HepG2 (cell line): Measurements from ENCODE around the gene SLC16A7. TPM values are rescaled to one million over a fixed set of nuclear protein-coding genes. Genes with fewer than 3 reads are reported as not detected.
A peak's percentile ranks its signal among the peaks of the same experiment; 100 is the strongest.

ENCODE experiments used
- ATAC-seq: fragments of 200-7000 bp; cut with Tn5 transposase; 3 replicates; pipeline ENCODE4 v1.9.1; 2020; ENCODE audit warnings: mild to moderate bottlenecking, moderate library complexity
- BruUV-seq: library from RNA; stranded (reverse); fragments of 400-500 nt; replicated peaks from 2 replicates; lab custom pipeline; 2021; lab: Mats Ljungman, UMichigan
- CTCF ChIA-PET: fragments of 300-600 bp; formaldehyde crosslinking; extraction: SDS; loops from one replicate; lab custom pipeline; 2021; ENCODE audit warnings: low total read pairs, inconsistent platforms, low intra/inter-chr PET ratio; lab: Yijun Ruan, JAX
- POLR2A ChIA-PET: fragments of 350-600 bp; sonication (Branson Sonifier 250); formaldehyde crosslinking; loops from one replicate; lab custom pipeline; 2020; ENCODE audit warnings: antibody characterized with exemption, inconsistent platforms; lab: Yijun Ruan, JAX
- DNase-seq: peaks from one replicate; pipeline ENCODE4 v3.0.0-alpha.2; 2015; ENCODE audit warnings: low spot score
- FAIRE-seq: peaks from 3 replicates; lab custom pipeline; 2011; peaks lifted over from hg19 to GRCh38; lab: Jason Lieb, UNC
- H2AFZ ChIP-seq: one replicate; pipeline ENCODE4 v1.6.1; 2011; ENCODE audit warnings: low read length, inconsistent platforms
- H3K27ac ChIP-seq: fragments of 300-600 bp; 3 replicates; pipeline ENCODE4 v1.8.0; 2011; ENCODE audit warnings: mixed run types, mild to moderate bottlenecking, mixed read lengths, low read length, inconsistent platforms; ENCODE audit not compliant: insufficient read depth; ENCODE audit errors: extremely low read length
- H3K27me3 ChIP-seq, 2 experiments: fragments of 200-600 bp in 1 of 2; 2 replicates in 1 of 2; 3 replicates in 1 of 2; pipeline versions ENCODE4 v1.6.0 to v1.8.0; 2011; ENCODE audit warnings: low read length in 2 of 2, mild to moderate bottlenecking in 2 of 2, moderate library complexity in 2 of 2, inconsistent platforms in 1 of 2; ENCODE audit not compliant: insufficient read depth in 2 of 2, control insufficient read depth in 1 of 2
- H3K36me3 ChIP-seq, 2 experiments: fragments of 200-600 bp in 1 of 2; replicated peaks in 1 of 2; 2 replicates in 1 of 2; 3 replicates in 1 of 2; pipeline versions ENCODE4 v1.5.1 to v1.8.0; 2011; ENCODE audit warnings: low read length in 2 of 2, inconsistent platforms in 1 of 2; ENCODE audit not compliant: insufficient read depth in 2 of 2, control insufficient read depth in 1 of 2
- H3K4me1 ChIP-seq: 2 replicates; pipeline ENCODE4 v1.5.1; 2012; ENCODE audit warnings: low read length, inconsistent platforms; ENCODE audit not compliant: insufficient read depth
- H3K4me2 ChIP-seq: 2 replicates; pipeline ENCODE4 v1.6.0; 2011; ENCODE audit warnings: low read depth, low read length, inconsistent platforms
- H3K4me3 ChIP-seq, 3 experiments: fragments of 200-600 bp in 1 of 3; sonication (generic), shearing (Covaris generic) in 1 of 3; replicated peaks in 1 of 3; 2 replicates each; pipeline ENCODE4 v1.5.1; 2011 to 2016; ENCODE audit warnings: low read length in 3 of 3, inconsistent platforms in 2 of 3, low read depth in 2 of 3, mild to moderate bottlenecking in 2 of 3, control low read depth in 1 of 3, mixed read lengths in 1 of 3; ENCODE audit not compliant: insufficient read depth in 1 of 3
- H3K79me2 ChIP-seq: one replicate; pipeline ENCODE4 v1.6.1; 2011; ENCODE audit warnings: low read length, inconsistent platforms; ENCODE audit not compliant: insufficient read depth
- H3K9ac ChIP-seq: 2 replicates; pipeline ENCODE4 v1.6.0; 2011; ENCODE audit warnings: mild to moderate bottlenecking, low read depth, low read length, inconsistent platforms; ENCODE audit not compliant: insufficient read depth
- H3K9me3 ChIP-seq: 2 replicates; pipeline ENCODE4 v1.5.1; 2012; ENCODE audit warnings: mild to moderate bottlenecking, low read length
- H4K20me1 ChIP-seq: 2 replicates; pipeline ENCODE4 v1.6.0; 2011; ENCODE audit warnings: inconsistent platforms, mild to moderate bottlenecking, low read length, moderate library complexity; ENCODE audit not compliant: insufficient read depth
- GABPB1 ChIP-seq: IDR thresholded peaks from 2 replicates; pipeline ENCODE4 v1.6.1; 2016; ENCODE audit warnings: mild to moderate bottlenecking, missing genetic modification reagents, moderate library complexity, missing compliant biosample characterization
- PHF8 ChIP-seq: sonication (generic); formaldehyde crosslinking; IDR thresholded peaks from 2 replicates; pipeline ENCODE4 v1.5.0; 2020; ENCODE audit warnings: missing genetic modification reagents
- SMARCE1 ChIP-seq: fragments of 450-650 bp; IDR thresholded peaks from 2 replicates; pipeline ENCODE4 v1.6.1; 2017; ENCODE audit warnings: borderline replicate concordance
- SMC3 ChIP-seq: IDR thresholded peaks from 2 replicates; pipeline ENCODE4 v1.6.1; 2011; ENCODE audit warnings: low read length, improper control_type of control experiment
- SOX13 ChIP-seq, 3 experiments: fragments of 450-650 bp in 1 of 3; sonication (generic) in 1 of 3; formaldehyde crosslinking in 1 of 3; IDR thresholded peaks in 2 of 3; conservative IDR thresholded peaks in 1 of 3; 2 replicates each; pipeline versions ENCODE4 v1.5.0 to v1.6.1; 2016 to 2020; ENCODE audit warnings: antibody characterized with exemption in 1 of 3, mild to moderate bottlenecking in 1 of 3, missing compliant biosample characterization in 1 of 3, missing genetic modification reagents in 1 of 3, moderate library complexity in 1 of 3
- TP53 ChIP-seq: sonication (generic); formaldehyde crosslinking; conservative IDR thresholded peaks from 2 replicates; pipeline ENCODE4 v1.4.0; 2020; ENCODE audit warnings: missing genetic modification reagents
- ZNF138 ChIP-seq: sonication (generic); formaldehyde crosslinking; IDR thresholded peaks from 2 replicates; pipeline ENCODE4 v1.5.0; 2020; ENCODE audit warnings: mild to moderate bottlenecking, low read depth, missing genetic modification reagents
- ZNF350 ChIP-seq: sonication (generic); formaldehyde crosslinking; IDR thresholded peaks from 2 replicates; pipeline ENCODE4 v1.4.0; 2020; ENCODE audit warnings: mild to moderate bottlenecking, low read depth, missing genetic modification reagents, borderline replicate concordance
- ZNF790 ChIP-seq: sonication (generic); formaldehyde crosslinking; IDR thresholded peaks from 2 replicates; pipeline ENCODE4 v1.8.0; 2022; ENCODE audit warnings: missing genetic modification reagents, mild to moderate bottlenecking, borderline replicate concordance
- WGBS: methylation state at CpG from one replicate; pipeline ENCODE4 v1.1.6; 2017; ENCODE audit warnings: low lambda C conversion rate; 5-methylcytosine and 5-hydroxymethylcytosine counted together
- in situ Hi-C: cut with HindIII; loops from 2 replicates; pipeline ENCODE4 v1.10.0; 2017; ENCODE audit warnings: low pct_unique_long_range_greater_than_20kb; ENCODE audit not compliant: extremely low pct_ligation_motif_present
- intact Hi-C: fragments of 100-400 bp; cut with micrococcal nuclease; formaldehyde crosslinking; loops from one replicate; pipeline ENCODE4 v1.10.0; 2022; ENCODE audit not compliant: unreplicated experiment
- polyA plus RNA-seq, 8 experiments: library from polyadenylated mRNA; depleted of rRNA in 3 of 8; stranded (reverse) in 7 of 8; unstranded in 1 of 8; fragments of >200 nt; fragmentation: Illumina TruSeq in 4 of 8; extraction: Trizol in 4 of 8; gene quantifications; 2 replicates each; pipeline versions ENCODE4 v1.2.1 to v1.2.3, GENCODE V29; 2011 to 2016; ENCODE audit warnings: low read depth in 4 of 8, missing spikeins in 1 of 8, mixed read lengths in 1 of 8; ENCODE audit not compliant: insufficient read depth in 1 of 8
- total RNA-seq, 5 experiments: library from RNA; depleted of rRNA; stranded (reverse); fragments of >200 nt; fragmentation: Illumina TruSeq; extraction: Trizol; gene quantifications; 2 replicates each; pipeline ENCODE4 v1.2.3, GENCODE V29; 2016; ENCODE audit warnings: low read depth in 1 of 5

Gene SLC16A7
- total and polyA plus RNA-seq, 2 of the 13 experiments (the other 11 are each of a cell fraction or from before 2014, with no cell fraction given) = 1.3 to 1.6 TPM

- BruUV-seq = no TSS peak
- WGBS = 0% methylated on average over 1 of the region's 1 CpG
- Histone ChIP-seq H3K27me3 (no peaks in the 10 kb centered on the region), H4K20me1 (no peaks in the 10 kb centered on the region), H3K4me2 (no peak overlapping the region), H2AFZ (no peak overlapping the region), H3K27ac (no peak overlapping the region), H3K9ac (no peak overlapping the region), H3K4me3 (no peak overlapping the region), H3K79me2 (no peaks in the 10 kb centered on the region), H3K9me3 (peaks cover 36% of the 10 kb centered on the region), H3K36me3 (no peaks in the 10 kb centered on the region), H3K4me1 (peaks cover 17% of the 10 kb centered on the region)
- DNase-seq = peak; percentile 9
- in situ Hi-C loops (no loop called here), intact Hi-C loops (no loop called here)
- TF ChIP-seq SOX13 (IDR thresholded peaks at IDR 0.05) = no peak
- TF ChIP-seq SOX13 (CRISPR knock-in tag; conservative IDR thresholded peaks at IDR 0.05 in 1 of 2, IDR thresholded peaks at IDR 0.05 in 1 of 2) = peak in 1 of 2 experiments; percentile 47; a peak in 1 of 4 replicates
- no peak for TF ChIP-seq SMARCE1
- CTCF ChIA-PET = no interaction called here
- FAIRE-seq = no peak
- ATAC-seq = no peak
- POLR2A ChIA-PET = no interaction called here
Measured at GRCh38 chr12:59651229-59651920, 55.5 kb downstream of the SLC16A7 start.

DNA sequence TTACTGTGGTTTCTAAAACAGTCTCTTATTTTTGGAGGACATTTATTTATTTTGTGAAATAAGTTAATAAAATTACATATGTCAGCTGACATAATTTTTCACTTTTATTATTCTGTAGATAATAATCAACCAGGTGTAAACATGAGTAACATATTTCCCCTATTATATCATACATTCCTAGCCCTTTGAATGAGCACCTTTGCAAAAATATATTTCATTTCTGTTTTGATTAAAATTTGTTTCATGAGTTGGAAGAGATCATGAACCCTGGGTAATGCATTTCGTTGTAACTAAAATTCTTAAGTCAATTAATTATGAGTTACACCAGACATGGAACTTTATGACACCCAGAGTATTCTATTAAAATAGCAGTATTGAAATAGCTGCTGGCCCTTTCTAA is 56.3 kb downstream of the SLC16A7 start:
- CTCF ChIA-PET = no interaction called here
- Histone ChIP-seq H3K36me3 (no peaks in the 10 kb centered on the region), H3K27me3 (no peaks in the 10 kb centered on the region), H3K27ac (no peak overlapping the region), H3K4me3 (no peak overlapping the region), H3K4me2 (no peak overlapping the region), H3K9me3 (peaks cover 31% of the 10 kb centered on the region), H3K4me1 (peaks cover 17% of the 10 kb centered on the region), H4K20me1 (no peaks in the 10 kb centered on the region), H3K79me2 (no peaks in the 10 kb centered on the region), H3K9ac (no peak overlapping the region), H2AFZ (no peak overlapping the region)
- in situ Hi-C loops (no loop called here), intact Hi-C loops (no loop called here)
- BruUV-seq = no TSS peak
- DNase-seq (no peak), FAIRE-seq (no peak), ATAC-seq (no peak)
- 27% methylated on average over 1 of the region's 1 CpG for WGBS
- no peak for TF ChIP-seq ZNF790 (CRISPR knock-in tag)
- no peak for TF ChIP-seq SMC3
- no peak for TF ChIP-seq ZNF138 (CRISPR knock-in tag)
- no peak for TF ChIP-seq TP53
- TF ChIP-seq GABPB1 (CRISPR knock-in tag) = no peak
- TF ChIP-seq ZNF350 (CRISPR knock-in tag) = no peak
- TF ChIP-seq PHF8 (CRISPR knock-in tag) = no peak
- POLR2A ChIA-PET = no interaction called here
